Measurements from ENCODE around the gene DIAPH1. TPM values are rescaled to one million over a fixed set of nuclear protein-coding genes. Genes with fewer than 3 reads are reported as not detected.
A peak's percentile ranks its signal among the peaks of the same experiment; 100 is the strongest.

DIAPH1 gene
- polyA plus RNA-seq, 6 donors from 2014 or later = 29.5 to 54.9 (median 45.9) TPM

GRCh38 chr5:141598391-141599345 lies 20.1 kb downstream of the DIAPH1 start:
- Mint-ChIP-seq H3K27me3 (no peaks in the 10 kb centered on the region), H3K9me3 (peaks cover 0 to 5% (median 0%) of the 10 kb centered on the region in 7 donors), H3K4me1 (peaks cover 35 to 56% (median 36%) of the 10 kb centered on the region in 3 donors), H3K36me3 (peaks cover 6 to 10% of the 10 kb centered on the region in 2 donors), H3K4me3 (no peak overlapping the region), H3K27ac (peak overlapping the region in 5 of 6 donors; percentile 15 to 70 (median 44))
- no peak for DNase-seq
- no peak for ATAC-seq (ENCODE audit: low read depth in 2 of 2)

- Mint-ChIP-seq H3K27me3 (no peaks in the 10 kb centered on the region), H3K36me3 (peaks cover 6 to 10% of the 10 kb centered on the region in 2 donors), H3K9me3 (peaks cover 0 to 5% (median 0%) of the 10 kb centered on the region in 7 donors), H3K4me1 (peaks cover 32 to 54% (median 34%) of the 10 kb centered on the region in 3 donors), H3K4me3 (no peak overlapping the region), H3K27ac (peak overlapping the region in 4 of 6 donors; percentile 8 to 79 (median 24))
- DNase-seq (no peak), ATAC-seq (ENCODE audit: low read depth in 2 of 2) (no peak)
Observed at GRCh38 chr5:141597814-141598213, 21.0 kb downstream of the DIAPH1 start.

DNA sequence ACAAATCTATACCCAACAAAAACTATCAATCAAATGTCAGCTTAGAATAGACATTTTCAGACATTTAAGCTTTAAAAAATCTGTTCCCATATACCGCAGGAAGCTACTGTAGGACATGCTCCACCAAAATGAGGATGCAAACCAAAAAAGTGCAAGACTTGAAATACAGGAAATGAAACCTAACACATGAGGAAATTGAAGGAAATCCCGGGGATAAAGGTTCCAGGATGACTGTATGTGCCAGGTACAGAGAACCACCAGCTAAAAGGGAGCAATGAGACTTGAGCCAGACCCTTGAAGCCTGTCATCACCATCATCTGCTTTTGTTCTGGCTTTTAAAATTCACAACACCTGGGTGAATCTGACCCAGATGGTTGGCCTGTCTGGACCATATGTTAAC lies 21.4 kb downstream of the DIAPH1 start:
- Mint-ChIP-seq H3K27ac (peak overlapping the region in 4 of 6 donors; percentile 8 to 79 (median 24)), H3K27me3 (no peaks in the 10 kb centered on the region), H3K36me3 (peaks cover 6 to 10% of the 10 kb centered on the region in 2 donors), H3K4me3 (no peak overlapping the region), H3K4me1 (peaks cover 34 to 56% (median 38%) of the 10 kb centered on the region in 3 donors), H3K9me3 (peaks cover 0 to 5% (median 0%) of the 10 kb centered on the region in 7 donors)
- DNase-seq = no peak
- peak; percentile 10 to 21 for ATAC-seq (ENCODE audit: low read depth in 2 of 2)

DNA sequence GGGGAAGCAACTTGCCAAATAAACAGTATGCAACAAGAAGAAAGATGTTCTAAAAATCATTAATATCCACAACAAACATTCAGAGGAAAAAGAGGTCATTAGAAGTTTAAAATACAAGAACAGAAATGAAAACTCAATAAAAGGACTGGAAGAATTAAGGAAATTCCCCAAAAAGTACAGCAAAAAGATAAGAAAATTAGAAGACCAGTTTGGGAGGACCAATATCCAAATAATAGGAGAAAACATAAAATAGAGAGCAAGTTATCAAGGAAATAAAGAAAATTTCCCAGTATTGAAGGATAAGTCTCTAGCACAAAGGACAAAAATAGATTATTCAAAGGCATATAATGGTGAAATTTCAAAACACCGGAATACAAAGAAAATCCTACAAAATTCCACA lies 21.9 kb downstream of the DIAPH1 start:
- no peak for ATAC-seq (ENCODE audit: low read depth in 2 of 2)
- peak overlapping the region in 4 of 6 donors; percentile 2 to 85 (median 75) for H3K27ac Mint-ChIP-seq
- no peaks in the 10 kb centered on the region for H3K27me3 Mint-ChIP-seq
- peak overlapping the region in 2 of 8 donors; percentile 43 to 46 for H3K4me3 Mint-ChIP-seq
- H3K4me1 Mint-ChIP-seq = peaks cover 38 to 56% (median 43%) of the 10 kb centered on the region in 3 donors
- DNase-seq = no peak
- H3K9me3 Mint-ChIP-seq = peaks cover 0 to 5% (median 0%) of the 10 kb centered on the region in 7 donors
- H3K36me3 Mint-ChIP-seq = peaks cover 6 to 10% of the 10 kb centered on the region in 2 donors

- H3K36me3 Mint-ChIP-seq = no peaks in the 10 kb centered on the region
- peaks cover 14 to 32% (median 24%) of the 10 kb centered on the region in 3 donors for H3K4me1 Mint-ChIP-seq
Observed at GRCh38 chr5:141590127-141590526, 28.7 kb downstream of the DIAPH1 start.

GRCh38 chr5:141586246-141586645 lies 32.6 kb downstream of the DIAPH1 start:
- ATAC-seq (ENCODE audit: low read depth in 2 of 2) (no peak), DNase-seq (no peak)
- H3K27ac Mint-ChIP-seq = no peak overlapping the region
- H3K4me3 Mint-ChIP-seq = no peak overlapping the region
- H3K4me1 Mint-ChIP-seq = peaks cover 15 to 32% (median 23%) of the 10 kb centered on the region in 3 donors
- no peaks in the 10 kb centered on the region for H3K9me3 Mint-ChIP-seq
- peaks cover 12 to 17% of the 10 kb centered on the region in 2 donors for H3K36me3 Mint-ChIP-seq
- H3K27me3 Mint-ChIP-seq = no peaks in the 10 kb centered on the region

More at GRCh38 chr5:141590127-141590526, 28.7 kb downstream of the DIAPH1 start:
- DNase-seq (no peak), ATAC-seq (ENCODE audit: low read depth in 2 of 2) (no peak)
- Mint-ChIP-seq H3K9me3 (no peaks in the 10 kb centered on the region), H3K4me3 (no peak overlapping the region), H3K27ac (no peak overlapping the region), H3K27me3 (no peaks in the 10 kb centered on the region)

GRCh38 chr5:141585594-141585993 lies 33.2 kb downstream of the DIAPH1 start:
- no peaks in the 10 kb centered on the region for H3K27me3 Mint-ChIP-seq
- no peak for DNase-seq
- no peak for ATAC-seq (ENCODE audit: low read depth in 2 of 2)
- H3K4me1 Mint-ChIP-seq = peaks cover 17 to 26% (median 17%) of the 10 kb centered on the region in 3 donors
- peaks cover 17 to 24% of the 10 kb centered on the region in 2 donors for H3K36me3 Mint-ChIP-seq
- no peak overlapping the region for H3K27ac Mint-ChIP-seq
- H3K9me3 Mint-ChIP-seq = no peaks in the 10 kb centered on the region
- H3K4me3 Mint-ChIP-seq = no peak overlapping the region

GRCh38 chr5:141574122-141574510 lies 44.7 kb downstream of the DIAPH1 start:
- Mint-ChIP-seq H3K27me3 (no peaks in the 10 kb centered on the region), H3K36me3 (peaks cover 35 to 39% of the 10 kb centered on the region in 2 donors), H3K27ac (no peak overlapping the region), H3K4me3 (no peak overlapping the region), H3K9me3 (no peaks in the 10 kb centered on the region), H3K4me1 (peaks cover 9 to 15% (median 11%) of the 10 kb centered on the region in 3 donors)
- DNase-seq (no peak), ATAC-seq (ENCODE audit: low read depth in 2 of 2) (no peak)

DNA sequence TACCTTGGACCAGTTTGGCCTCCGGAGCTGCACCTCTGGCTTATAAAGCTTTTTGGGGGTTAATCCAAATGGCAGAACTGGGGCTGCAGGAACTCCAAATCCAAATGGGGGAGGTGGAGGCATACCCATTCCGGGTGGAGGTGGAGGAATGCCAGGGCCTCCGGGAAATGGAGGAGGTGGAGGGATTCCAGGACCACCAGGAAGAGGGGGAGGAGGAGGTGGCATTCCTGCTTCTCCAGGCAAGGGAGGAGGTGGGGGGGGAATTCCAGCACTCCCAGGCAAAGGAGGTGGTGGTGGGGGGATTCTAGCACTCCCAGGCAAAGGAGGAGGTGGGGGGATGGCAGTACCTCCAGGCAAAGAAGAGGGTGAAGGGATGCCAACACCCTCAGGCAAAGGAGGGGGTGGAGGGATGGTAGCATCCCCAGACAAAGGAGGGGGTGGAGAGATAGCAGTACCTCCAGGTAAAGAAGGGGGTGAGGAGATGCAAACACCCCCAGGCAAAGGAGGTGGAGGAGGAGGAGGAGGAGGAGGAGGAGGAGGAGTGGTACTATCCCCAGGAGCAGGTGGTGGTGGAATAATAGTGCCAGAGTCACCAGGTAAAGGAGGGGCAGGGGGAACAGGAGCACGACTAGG lies 45.2 kb downstream of the DIAPH1 start:
- no peak for DNase-seq
- Mint-ChIP-seq H3K4me1 (peaks cover 9 to 15% (median 9%) of the 10 kb centered on the region in 3 donors), H3K27me3 (no peaks in the 10 kb centered on the region), H3K27ac (no peak overlapping the region), H3K9me3 (no peaks in the 10 kb centered on the region), H3K36me3 (peaks cover 32 to 34% of the 10 kb centered on the region in 2 donors), H3K4me3 (no peak overlapping the region)
- ATAC-seq (ENCODE audit: low read depth in 2 of 2) = no peak

DNA sequence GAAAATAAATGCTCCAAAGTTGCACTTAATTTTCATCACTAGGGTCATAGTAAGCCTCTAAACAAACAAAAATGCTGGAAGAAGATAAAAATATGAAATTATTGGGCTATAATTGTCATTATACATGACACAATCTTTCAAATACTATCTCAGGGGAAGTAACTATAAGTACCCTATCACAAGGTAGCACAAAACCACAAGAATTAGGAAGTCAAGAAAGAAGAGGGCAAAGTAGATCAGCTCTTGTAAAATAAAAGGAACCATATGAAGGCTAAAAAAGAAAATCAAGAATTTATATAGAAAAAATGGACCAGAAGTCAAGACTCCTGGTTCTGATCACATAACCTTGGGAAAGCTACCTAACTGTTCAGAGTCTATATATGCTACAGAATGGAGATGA lies 48.1 kb downstream of the DIAPH1 start:
- DNase-seq (no peak), ATAC-seq (ENCODE audit: low read depth in 2 of 2) (peak; percentile 82 to 97)
- H3K9me3 Mint-ChIP-seq = no peaks in the 10 kb centered on the region
- no peaks in the 10 kb centered on the region for H3K27me3 Mint-ChIP-seq
- peaks cover 15 to 17% (median 16%) of the 10 kb centered on the region in 3 donors for H3K4me1 Mint-ChIP-seq
- peaks cover 17 to 25% of the 10 kb centered on the region in 2 donors for H3K36me3 Mint-ChIP-seq
- H3K4me3 Mint-ChIP-seq = no peak overlapping the region
- H3K27ac Mint-ChIP-seq = peak overlapping the region in 4 of 6 donors; percentile 5 to 74 (median 47)

GRCh38 chr5:141567513-141568117 lies 51.2 kb downstream of the DIAPH1 start:
- H3K4me1 Mint-ChIP-seq = peaks cover 25 to 26% (median 26%) of the 10 kb centered on the region in 3 donors
- no peak overlapping the region for H3K4me3 Mint-ChIP-seq
- peaks cover 12 to 25% of the 10 kb centered on the region in 2 donors for H3K36me3 Mint-ChIP-seq
- ATAC-seq (ENCODE audit: low read depth in 2 of 2) = no peak
- H3K27me3 Mint-ChIP-seq = no peaks in the 10 kb centered on the region
- no peaks in the 10 kb centered on the region for H3K9me3 Mint-ChIP-seq
- H3K27ac Mint-ChIP-seq = peak overlapping the region in 1 of 6 donors; percentile 17
- DNase-seq = no peak

DNA sequence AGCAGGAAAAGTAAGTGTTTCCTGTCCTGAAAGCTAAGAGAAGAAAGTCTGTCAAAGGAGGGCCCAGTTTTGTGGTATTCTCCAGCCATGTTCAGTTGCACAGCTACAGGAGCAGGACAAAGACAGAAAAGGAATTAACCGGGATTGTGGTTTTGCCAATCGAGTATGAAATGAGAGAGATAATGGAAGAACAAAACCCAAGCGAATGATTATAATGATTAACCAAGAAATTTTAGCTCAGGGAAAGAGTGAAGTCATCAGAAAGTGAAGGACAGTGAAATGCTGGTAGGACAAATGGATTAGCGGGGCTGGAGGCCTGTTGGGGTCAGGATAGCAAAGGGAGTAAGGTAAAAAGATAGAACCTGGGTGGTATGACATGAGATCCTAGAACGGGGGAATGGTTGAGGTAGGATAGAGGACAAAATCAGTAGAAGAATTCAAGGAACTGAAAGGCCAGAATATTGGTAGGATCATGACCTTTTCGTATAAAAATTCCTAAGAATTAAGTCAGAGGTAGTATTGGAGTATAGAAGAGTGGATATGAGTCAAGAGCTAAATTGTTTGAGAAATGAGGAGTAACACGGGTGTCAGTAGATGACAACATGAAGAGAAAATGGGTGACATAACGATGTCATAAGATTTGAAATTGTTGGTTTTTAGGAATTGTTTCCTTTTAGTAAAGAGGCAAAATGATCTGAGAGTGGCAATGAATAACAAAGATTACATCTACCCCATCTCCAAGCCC lies 52.8 kb downstream of the DIAPH1 start:
- DNase-seq (no peak), ATAC-seq (ENCODE audit: low read depth in 2 of 2) (no peak)
- H3K27me3 Mint-ChIP-seq = no peaks in the 10 kb centered on the region
- H3K4me3 Mint-ChIP-seq = no peak overlapping the region
- H3K4me1 Mint-ChIP-seq = peaks cover 22 to 25% (median 24%) of the 10 kb centered on the region in 3 donors
- H3K27ac Mint-ChIP-seq = peak overlapping the region in 3 of 6 donors; percentile 21 to 80 (median 30)
- peaks cover 12 to 25% of the 10 kb centered on the region in 2 donors for H3K36me3 Mint-ChIP-seq
- no peaks in the 10 kb centered on the region for H3K9me3 Mint-ChIP-seq

Data from naive B cell (primary cell).